ENCODE data around the gene REC114. TPM values are rescaled to one million over a fixed set of nuclear protein-coding genes. Genes with fewer than 3 reads are reported as not detected.
A peak's percentile ranks its signal among the peaks of the same experiment; 100 is the strongest.

REC114 gene
- total and polyA plus RNA-seq, 2 experiments from 2014 or later, result not detected

DNA sequence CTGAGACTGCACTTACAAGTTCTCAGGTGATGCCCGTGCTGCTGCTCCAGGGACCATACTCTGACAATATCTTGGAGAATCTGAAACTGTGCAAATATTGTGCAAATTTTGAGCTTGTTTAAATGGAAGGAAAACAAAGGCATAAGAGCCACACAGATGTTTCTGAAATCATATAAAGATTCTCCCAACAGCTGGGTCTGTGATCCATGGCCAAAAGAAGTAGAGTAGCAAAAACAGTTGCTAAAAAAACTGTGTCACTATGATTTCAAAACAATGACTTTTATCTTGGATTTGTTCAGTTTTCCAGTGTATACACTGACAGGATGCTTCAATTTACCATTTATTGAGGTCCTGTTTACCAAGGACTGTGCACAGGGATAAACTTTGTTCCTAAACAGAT lies 164.9 kb downstream of the REC114 start:
- Mint-ChIP-seq H3K36me3 (ENCODE audit: low read depth) (no peaks in the 10 kb centered on the region), H3K27ac (no peak overlapping the region), H3K9me3 (no peaks in the 10 kb centered on the region), H3K4me3 (no peak overlapping the region), H3K27me3 (ENCODE audit: insufficient read depth, low read depth, poor library complexity) (peaks cover 5% of the 10 kb centered on the region), H3K4me1 (peaks cover 45% of the 10 kb centered on the region)
- no peak for TF ChIP-seq JUNB (IDR thresholded peaks at IDR 0.05; ENCODE audit: unreplicated experiment)
- TF ChIP-seq, protein P1, sequence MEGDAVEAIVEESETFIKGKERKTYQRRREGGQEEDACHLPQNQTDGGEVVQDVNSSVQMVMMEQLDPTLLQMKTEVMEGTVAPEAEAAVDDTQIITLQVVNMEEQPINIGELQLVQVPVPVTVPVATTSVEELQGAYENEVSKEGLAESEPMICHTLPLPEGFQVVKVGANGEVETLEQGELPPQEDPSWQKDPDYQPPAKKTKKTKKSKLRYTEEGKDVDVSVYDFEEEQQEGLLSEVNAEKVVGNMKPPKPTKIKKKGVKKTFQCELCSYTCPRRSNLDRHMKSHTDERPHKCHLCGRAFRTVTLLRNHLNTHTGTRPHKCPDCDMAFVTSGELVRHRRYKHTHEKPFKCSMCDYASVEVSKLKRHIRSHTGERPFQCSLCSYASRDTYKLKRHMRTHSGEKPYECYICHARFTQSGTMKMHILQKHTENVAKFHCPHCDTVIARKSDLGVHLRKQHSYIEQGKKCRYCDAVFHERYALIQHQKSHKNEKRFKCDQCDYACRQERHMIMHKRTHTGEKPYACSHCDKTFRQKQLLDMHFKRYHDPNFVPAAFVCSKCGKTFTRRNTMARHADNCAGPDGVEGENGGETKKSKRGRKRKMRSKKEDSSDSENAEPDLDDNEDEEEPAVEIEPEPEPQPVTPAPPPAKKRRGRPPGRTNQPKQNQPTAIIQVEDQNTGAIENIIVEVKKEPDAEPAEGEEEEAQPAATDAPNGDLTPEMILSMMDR (conservative IDR thresholded peaks at IDR 0.05; ENCODE audit: low read depth in 2 of 2), result no peak
- Histone ChIP-seq H3K27me3 (ENCODE audit: insufficient read depth) (no peaks in the 10 kb centered on the region), H2AFZ (no peak overlapping the region), H3K27ac (ENCODE audit: low read depth) (no peak overlapping the region), H3K4me3 (no peak overlapping the region), H3K36me3 (ENCODE audit: insufficient read depth) (no peaks in the 10 kb centered on the region), H3F3A (replicated peaks; ENCODE audit: low read depth) (no peaks in the 10 kb centered on the region), H4K20me1 (replicated peaks; ENCODE audit: insufficient read depth) (peaks cover 61% of the 10 kb centered on the region), H3K4me2 (0 out of 2 replicates have a peak overlapping the region, but pooled peaks have one; percentile 18), H3K79me2 (replicated peaks; ENCODE audit: insufficient read depth) (peaks cover 99% of the 10 kb centered on the region), H3K4me1 (ENCODE audit: insufficient read depth) (peaks cover 47% of the 10 kb centered on the region), H3K9me2 (ENCODE audit: insufficient read depth) (no peaks in the 10 kb centered on the region)
- no peak for ATAC-seq
- no peak for DNase-seq (ENCODE audit: low spot score)

DNA sequence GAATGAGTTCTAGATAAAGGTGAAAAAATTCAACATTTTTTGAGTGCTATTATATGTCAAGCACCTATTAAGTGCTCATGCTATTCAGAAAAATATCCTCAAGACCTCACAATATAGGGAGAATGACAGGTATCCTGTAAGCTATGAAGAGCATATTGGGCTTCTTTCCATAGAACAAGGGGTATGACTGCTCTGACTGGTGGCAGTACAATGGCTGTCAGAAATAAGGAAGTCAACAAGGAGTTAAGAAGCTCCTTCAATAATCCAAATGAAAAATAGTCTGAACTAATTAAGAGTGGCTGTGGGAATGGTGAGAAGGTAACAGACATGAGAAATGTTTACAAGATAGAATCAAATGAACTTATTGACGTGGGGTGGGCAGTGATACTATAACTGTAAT lies 165.5 kb downstream of the REC114 start:
- Mint-ChIP-seq H3K27me3 (ENCODE audit: insufficient read depth, low read depth, poor library complexity) (peaks cover 5% of the 10 kb centered on the region), H3K27ac (no peak overlapping the region), H3K36me3 (ENCODE audit: low read depth) (no peaks in the 10 kb centered on the region), H3K9me3 (no peaks in the 10 kb centered on the region), H3K4me3 (no peak overlapping the region), H3K4me1 (peaks cover 45% of the 10 kb centered on the region)
- DNase-seq (ENCODE audit: low spot score) (no peak), ATAC-seq (no peak)
- Histone ChIP-seq H3K4me2 (no peak overlapping the region), H4K20me1 (replicated peaks; ENCODE audit: insufficient read depth) (peaks cover 55% of the 10 kb centered on the region), H2AFZ (no peak overlapping the region), H3K36me3 (ENCODE audit: insufficient read depth) (no peaks in the 10 kb centered on the region), H3K79me2 (replicated peaks; ENCODE audit: insufficient read depth) (peaks cover 99% of the 10 kb centered on the region), H3K27ac (ENCODE audit: low read depth) (0 out of 2 replicates have a peak overlapping the region, but pooled peaks have one; percentile 26), H3K4me3 (no peak overlapping the region), H3F3A (replicated peaks; ENCODE audit: low read depth) (no peaks in the 10 kb centered on the region), H3K4me1 (ENCODE audit: insufficient read depth) (peaks cover 41% of the 10 kb centered on the region), H3K27me3 (ENCODE audit: insufficient read depth) (no peaks in the 10 kb centered on the region), H3K9me2 (ENCODE audit: insufficient read depth) (no peaks in the 10 kb centered on the region)
- TF ChIP-seq STAT1 (IDR thresholded peaks at IDR 0.05; ENCODE audit: unreplicated experiment), result no peak
- TF ChIP-seq ZNF114 (CRISPR knock-in tag; IDR thresholded peaks at IDR 0.05), result no peak
- TF ChIP-seq ZNF331 (CRISPR knock-in tag; IDR thresholded peaks at IDR 0.05; ENCODE audit: low read depth), result no peak
- TF ChIP-seq, protein P2, sequence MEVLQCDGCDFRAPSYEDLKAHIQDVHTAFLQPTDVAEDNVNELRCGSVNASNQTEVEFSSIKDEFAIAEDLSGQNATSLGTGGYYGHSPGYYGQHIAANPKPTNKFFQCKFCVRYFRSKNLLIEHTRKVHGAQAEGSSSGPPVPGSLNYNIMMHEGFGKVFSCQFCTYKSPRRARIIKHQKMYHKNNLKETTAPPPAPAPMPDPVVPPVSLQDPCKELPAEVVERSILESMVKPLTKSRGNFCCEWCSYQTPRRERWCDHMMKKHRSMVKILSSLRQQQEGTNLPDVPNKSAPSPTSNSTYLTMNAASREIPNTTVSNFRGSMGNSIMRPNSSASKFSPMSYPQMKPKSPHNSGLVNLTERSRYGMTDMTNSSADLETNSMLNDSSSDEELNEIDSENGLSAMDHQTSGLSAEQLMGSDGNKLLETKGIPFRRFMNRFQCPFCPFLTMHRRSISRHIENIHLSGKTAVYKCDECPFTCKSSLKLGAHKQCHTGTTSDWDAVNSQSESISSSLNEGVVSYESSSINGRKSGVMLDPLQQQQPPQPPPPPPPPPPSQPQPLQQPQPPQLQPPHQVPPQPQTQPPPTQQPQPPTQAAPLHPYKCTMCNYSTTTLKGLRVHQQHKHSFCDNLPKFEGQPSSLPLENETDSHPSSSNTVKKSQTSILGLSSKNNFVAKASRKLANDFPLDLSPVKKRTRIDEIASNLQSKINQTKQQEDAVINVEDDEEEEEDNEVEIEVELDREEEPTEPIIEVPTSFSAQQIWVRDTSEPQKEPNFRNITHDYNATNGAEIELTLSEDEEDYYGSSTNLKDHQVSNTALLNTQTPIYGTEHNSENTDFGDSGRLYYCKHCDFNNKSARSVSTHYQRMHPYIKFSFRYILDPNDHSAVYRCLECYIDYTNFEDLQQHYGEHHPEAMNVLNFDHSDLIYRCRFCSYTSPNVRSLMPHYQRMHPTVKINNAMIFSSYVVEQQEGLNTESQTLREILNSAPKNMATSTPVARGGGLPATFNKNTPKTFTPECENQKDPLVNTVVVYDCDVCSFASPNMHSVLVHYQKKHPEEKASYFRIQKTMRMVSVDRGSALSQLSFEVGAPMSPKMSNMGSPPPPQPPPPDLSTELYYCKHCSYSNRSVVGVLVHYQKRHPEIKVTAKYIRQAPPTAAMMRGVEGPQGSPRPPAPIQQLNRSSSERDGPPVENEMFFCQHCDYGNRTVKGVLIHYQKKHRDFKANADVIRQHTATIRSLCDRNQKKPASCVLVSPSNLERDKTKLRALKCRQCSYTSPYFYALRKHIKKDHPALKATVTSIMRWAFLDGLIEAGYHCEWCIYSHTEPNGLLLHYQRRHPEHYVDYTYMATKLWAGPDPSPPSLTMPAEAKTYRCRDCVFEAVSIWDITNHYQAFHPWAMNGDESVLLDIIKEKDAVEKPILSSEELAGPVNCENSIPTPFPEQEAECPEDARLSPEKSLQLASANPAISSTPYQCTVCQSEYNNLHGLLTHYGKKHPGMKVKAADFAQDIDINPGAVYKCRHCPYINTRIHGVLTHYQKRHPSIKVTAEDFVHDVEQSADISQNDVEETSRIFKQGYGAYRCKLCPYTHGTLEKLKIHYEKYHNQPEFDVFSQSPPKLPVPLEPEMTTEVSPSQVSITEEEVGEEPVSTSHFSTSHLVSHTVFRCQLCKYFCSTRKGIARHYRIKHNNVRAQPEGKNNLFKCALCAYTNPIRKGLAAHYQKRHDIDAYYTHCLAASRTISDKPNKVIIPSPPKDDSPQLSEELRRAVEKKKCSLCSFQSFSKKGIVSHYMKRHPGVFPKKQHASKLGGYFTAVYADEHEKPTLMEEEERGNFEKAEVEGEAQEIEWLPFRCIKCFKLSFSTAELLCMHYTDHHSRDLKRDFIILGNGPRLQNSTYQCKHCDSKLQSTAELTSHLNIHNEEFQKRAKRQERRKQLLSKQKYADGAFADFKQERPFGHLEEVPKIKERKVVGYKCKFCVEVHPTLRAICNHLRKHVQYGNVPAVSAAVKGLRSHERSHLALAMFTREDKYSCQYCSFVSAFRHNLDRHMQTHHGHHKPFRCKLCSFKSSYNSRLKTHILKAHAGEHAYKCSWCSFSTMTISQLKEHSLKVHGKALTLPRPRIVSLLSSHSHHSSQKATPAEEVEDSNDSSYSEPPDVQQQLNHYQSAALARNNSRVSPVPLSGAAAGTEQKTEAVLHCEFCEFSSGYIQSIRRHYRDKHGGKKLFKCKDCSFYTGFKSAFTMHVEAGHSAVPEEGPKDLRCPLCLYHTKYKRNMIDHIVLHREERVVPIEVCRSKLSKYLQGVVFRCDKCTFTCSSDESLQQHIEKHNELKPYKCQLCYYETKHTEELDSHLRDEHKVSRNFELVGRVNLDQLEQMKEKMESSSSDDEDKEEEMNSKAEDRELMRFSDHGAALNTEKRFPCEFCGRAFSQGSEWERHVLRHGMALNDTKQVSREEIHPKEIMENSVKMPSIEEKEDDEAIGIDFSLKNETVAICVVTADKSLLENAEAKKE (CRISPR knock-in tag; IDR thresholded peaks at IDR 0.05), result no peak
- no peak for TF ChIP-seq EZH2 (IDR thresholded peaks at IDR 0.05; ENCODE audit: low read depth, unreplicated experiment)
- TF ChIP-seq EZH2phosphoT487 (IDR thresholded peaks at IDR 0.05; ENCODE audit: unreplicated experiment), result no peak
- TF ChIP-seq, protein P3, sequence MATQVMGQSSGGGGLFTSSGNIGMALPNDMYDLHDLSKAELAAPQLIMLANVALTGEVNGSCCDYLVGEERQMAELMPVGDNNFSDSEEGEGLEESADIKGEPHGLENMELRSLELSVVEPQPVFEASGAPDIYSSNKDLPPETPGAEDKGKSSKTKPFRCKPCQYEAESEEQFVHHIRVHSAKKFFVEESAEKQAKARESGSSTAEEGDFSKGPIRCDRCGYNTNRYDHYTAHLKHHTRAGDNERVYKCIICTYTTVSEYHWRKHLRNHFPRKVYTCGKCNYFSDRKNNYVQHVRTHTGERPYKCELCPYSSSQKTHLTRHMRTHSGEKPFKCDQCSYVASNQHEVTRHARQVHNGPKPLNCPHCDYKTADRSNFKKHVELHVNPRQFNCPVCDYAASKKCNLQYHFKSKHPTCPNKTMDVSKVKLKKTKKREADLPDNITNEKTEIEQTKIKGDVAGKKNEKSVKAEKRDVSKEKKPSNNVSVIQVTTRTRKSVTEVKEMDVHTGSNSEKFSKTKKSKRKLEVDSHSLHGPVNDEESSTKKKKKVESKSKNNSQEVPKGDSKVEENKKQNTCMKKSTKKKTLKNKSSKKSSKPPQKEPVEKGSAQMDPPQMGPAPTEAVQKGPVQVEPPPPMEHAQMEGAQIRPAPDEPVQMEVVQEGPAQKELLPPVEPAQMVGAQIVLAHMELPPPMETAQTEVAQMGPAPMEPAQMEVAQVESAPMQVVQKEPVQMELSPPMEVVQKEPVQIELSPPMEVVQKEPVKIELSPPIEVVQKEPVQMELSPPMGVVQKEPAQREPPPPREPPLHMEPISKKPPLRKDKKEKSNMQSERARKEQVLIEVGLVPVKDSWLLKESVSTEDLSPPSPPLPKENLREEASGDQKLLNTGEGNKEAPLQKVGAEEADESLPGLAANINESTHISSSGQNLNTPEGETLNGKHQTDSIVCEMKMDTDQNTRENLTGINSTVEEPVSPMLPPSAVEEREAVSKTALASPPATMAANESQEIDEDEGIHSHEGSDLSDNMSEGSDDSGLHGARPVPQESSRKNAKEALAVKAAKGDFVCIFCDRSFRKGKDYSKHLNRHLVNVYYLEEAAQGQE (IDR thresholded peaks at IDR 0.05; ENCODE audit: unreplicated experiment), result no peak
